ENCODE measurements around the gene CNGA4. TPM values are rescaled to one million over a fixed set of nuclear protein-coding genes. Genes with fewer than 3 reads are reported as not detected.
A peak's percentile ranks its signal among the peaks of the same experiment; 100 is the strongest.

The CNGA4 gene
- total and polyA plus RNA-seq, 11 donors, result 0.06 to 0.11 TPM; not detected in 9

DNA sequence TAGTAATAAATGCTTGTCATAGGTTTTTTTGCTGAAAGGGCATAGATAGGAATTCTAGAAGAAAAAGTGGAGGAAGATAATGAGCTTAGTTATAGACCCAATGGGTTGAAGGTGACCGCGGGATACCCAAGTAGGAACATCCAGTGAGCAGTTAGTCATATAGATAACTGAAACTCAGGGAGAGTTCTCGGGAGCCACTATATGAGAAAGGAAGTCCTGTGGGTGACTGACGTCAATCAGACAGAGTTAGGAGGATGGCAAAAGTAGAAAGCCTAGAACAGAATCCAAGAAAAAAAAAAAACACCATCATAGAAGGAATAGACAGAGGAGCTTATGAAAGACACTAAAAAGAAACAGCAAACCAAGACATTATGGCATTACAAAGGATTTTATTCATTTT is 1.6 kb upstream of the CNGA4 start:
- ATAC-seq (no peak), DNase-seq (no peak)
- no peaks in the 10 kb centered on the region for H3K9me3 ChIP-seq
- TF ChIP-seq, protein P1, sequence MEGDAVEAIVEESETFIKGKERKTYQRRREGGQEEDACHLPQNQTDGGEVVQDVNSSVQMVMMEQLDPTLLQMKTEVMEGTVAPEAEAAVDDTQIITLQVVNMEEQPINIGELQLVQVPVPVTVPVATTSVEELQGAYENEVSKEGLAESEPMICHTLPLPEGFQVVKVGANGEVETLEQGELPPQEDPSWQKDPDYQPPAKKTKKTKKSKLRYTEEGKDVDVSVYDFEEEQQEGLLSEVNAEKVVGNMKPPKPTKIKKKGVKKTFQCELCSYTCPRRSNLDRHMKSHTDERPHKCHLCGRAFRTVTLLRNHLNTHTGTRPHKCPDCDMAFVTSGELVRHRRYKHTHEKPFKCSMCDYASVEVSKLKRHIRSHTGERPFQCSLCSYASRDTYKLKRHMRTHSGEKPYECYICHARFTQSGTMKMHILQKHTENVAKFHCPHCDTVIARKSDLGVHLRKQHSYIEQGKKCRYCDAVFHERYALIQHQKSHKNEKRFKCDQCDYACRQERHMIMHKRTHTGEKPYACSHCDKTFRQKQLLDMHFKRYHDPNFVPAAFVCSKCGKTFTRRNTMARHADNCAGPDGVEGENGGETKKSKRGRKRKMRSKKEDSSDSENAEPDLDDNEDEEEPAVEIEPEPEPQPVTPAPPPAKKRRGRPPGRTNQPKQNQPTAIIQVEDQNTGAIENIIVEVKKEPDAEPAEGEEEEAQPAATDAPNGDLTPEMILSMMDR (IDR thresholded peaks at IDR 0.05), result no peak
- TF ChIP-seq POLR2A (IDR thresholded peaks at IDR 0.05), result no peak
- no peaks in the 10 kb centered on the region for H3K36me3 ChIP-seq
- H3K27ac ChIP-seq, result no peak overlapping the region
- intact Hi-C loops (cut with DNase I), result loop anchor here in 3 of 10 donors (5.0 to 10.0 kb wide), 2 partner anchors 80 to 238 kb away; partner anchors contain the start of gene TRIM3 (in 1 of the 3)
- WGBS, 4 donors, result 72 to 78% (median 77%) methylated on average over 4 of the region's 4 CpGs
- no peaks in the 10 kb centered on the region for H3K27me3 ChIP-seq
- peaks cover 0 to 28% (median 14%) of the 10 kb centered on the region in 12 donors for H3K4me1 ChIP-seq
- no peak overlapping the region for H3K4me3 ChIP-seq

DNA sequence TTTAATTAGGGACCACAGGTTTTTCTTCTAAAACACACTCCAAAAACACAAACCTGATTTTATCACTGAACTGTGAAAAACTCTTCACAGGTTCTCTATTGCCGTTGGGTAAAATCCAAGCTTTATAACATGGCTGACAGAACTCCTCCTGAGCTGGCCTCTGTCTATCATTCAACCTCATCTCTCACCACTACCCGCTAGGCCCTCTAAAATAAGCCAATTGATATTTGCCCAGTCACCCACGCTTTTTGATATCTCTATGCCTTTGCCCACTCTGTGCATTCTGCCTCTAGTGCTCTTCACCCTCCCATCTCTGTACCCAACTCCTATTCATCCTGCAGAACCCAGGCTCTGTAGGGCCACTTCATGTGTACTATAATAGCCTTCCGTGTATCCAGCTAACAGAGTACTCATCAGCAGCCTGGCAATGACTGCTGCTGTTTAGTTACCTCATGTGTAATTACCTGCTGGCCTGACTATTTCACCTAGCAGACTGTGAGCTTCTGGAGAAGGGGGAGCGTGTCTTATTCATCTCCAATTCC is 1.1 kb upstream of the CNGA4 start:
- Histone ChIP-seq H3K9me3 (no peaks in the 10 kb centered on the region), H3K27ac (no peak overlapping the region), H3K27me3 (no peaks in the 10 kb centered on the region), H3K4me3 (no peak overlapping the region), H3K36me3 (no peaks in the 10 kb centered on the region), H3K4me1 (peaks cover 0 to 27% (median 13%) of the 10 kb centered on the region in 12 donors)
- ATAC-seq (no peak), DNase-seq (no peak)
- intact Hi-C loops (cut with DNase I), result loop anchor here in 3 of 10 donors (2.0 to 10.0 kb wide), 3 partner anchors 65 to 237 kb away; partner anchors contain the start of gene TRIM3 (in 1 of the 3)
- 89 to 91% (median 90%) methylated on average over 5 of the region's 5 CpGs for WGBS, 4 donors
- no peak for TF ChIP-seq POLR2A (IDR thresholded peaks at IDR 0.05)
- TF ChIP-seq, protein P1 (IDR thresholded peaks at IDR 0.05), result no peak

GRCh38 chr11:6240139-6240538 is 1.2 kb downstream of the CNGA4 start:
- peaks cover 0 to 14% (median 2%) of the 10 kb centered on the region in 12 donors for H3K4me1 ChIP-seq
- intact Hi-C loops (cut with DNase I), result no loop called here
- H3K4me3 ChIP-seq, result no peak overlapping the region
- no peaks in the 10 kb centered on the region for H3K27me3 ChIP-seq
- no peaks in the 10 kb centered on the region for H3K9me3 ChIP-seq
- ATAC-seq (no peak), DNase-seq (peak in 1 of 5 donors; percentile 61)
- no peaks in the 10 kb centered on the region for H3K36me3 ChIP-seq
- TF ChIP-seq, protein P1 (IDR thresholded peaks at IDR 0.05), result no peak
- TF ChIP-seq POLR2A (IDR thresholded peaks at IDR 0.05), result no peak
- no peak overlapping the region for H3K27ac ChIP-seq
- WGBS, 4 donors, result 97 to 99% (median 98%) methylated on average over 28 of the region's 28 CpGs

GRCh38 chr11:6240781-6241180 is 1.9 kb downstream of the CNGA4 start:
- no peak overlapping the region for H3K27ac ChIP-seq
- 59 to 82% (median 68%) methylated on average over 1 of the region's 1 CpG for WGBS, 4 donors
- H3K4me1 ChIP-seq, result peaks cover 0 to 9% (median 0%) of the 10 kb centered on the region in 12 donors
- ATAC-seq, result no peak
- H3K9me3 ChIP-seq, result no peaks in the 10 kb centered on the region
- TF ChIP-seq, protein P1 (IDR thresholded peaks at IDR 0.05), result no peak
- TF ChIP-seq POLR2A (IDR thresholded peaks at IDR 0.05), result no peak
- intact Hi-C loops (cut with DNase I), result no loop called here
- H3K27me3 ChIP-seq, result no peaks in the 10 kb centered on the region
- H3K4me3 ChIP-seq, result no peak overlapping the region
- DNase-seq, result no peak
- H3K36me3 ChIP-seq, result no peaks in the 10 kb centered on the region
